Measurements from ENCODE around the gene ETFA.

ETFA gene

DNA sequence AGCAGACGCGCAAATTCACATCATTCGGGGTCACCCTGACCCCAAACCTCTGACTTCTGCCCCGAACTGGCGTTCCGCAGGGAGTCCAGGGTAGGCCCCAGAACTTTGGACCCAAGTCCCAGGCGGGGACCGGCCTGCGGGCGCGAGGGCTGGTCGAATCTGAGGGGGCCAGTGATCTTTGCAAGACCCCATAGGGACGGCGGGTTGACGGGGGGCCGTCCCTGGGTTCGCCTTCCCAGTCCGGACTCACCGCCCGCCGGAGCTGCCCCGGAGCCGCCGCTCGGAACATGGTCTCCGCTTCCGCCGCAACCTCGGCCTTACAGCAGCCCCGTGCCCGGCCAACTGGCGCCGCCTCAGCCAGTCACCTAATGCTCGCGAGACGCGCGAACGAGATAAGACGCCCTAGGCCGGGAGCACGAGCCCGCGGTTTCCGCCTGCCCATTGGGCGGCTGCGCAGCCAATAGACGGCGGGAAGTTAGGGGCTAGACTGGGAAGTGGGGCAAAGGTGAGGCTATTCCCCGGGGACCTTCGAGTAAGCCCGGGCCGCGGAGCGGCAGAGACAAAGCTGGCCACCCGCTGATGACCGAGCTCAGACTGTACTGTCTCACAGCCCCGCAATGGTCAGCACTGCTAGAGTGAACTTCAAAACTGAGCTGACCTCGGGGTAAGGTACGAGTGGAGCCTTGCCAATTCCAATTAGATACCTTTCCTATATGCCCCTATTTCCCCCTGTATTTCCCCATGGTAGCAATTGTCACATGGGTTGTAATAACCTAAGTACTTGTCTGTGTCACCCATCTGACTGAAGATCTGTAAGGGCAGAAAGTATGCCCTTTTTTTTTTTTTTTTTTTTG, at the start of gene ETFA:
ETFA (minus strand) TSS at position 370 of the 854 bp plus-strand sequence; CDS start at position 289, 81 bp downstream.
- peak; percentile 95 for DNase-seq (ENCODE audit: low read depth, low spot score)
- in situ Hi-C loops (cut with HindIII; ENCODE audit: low sequenced_read_pairs): no loop called here
- peak within 1 kb of the TSS; percentile 94 for H3K4me3 ChIP-seq (ENCODE audit: low read depth, low read length)
- TF ChIP-seq, protein P1, sequence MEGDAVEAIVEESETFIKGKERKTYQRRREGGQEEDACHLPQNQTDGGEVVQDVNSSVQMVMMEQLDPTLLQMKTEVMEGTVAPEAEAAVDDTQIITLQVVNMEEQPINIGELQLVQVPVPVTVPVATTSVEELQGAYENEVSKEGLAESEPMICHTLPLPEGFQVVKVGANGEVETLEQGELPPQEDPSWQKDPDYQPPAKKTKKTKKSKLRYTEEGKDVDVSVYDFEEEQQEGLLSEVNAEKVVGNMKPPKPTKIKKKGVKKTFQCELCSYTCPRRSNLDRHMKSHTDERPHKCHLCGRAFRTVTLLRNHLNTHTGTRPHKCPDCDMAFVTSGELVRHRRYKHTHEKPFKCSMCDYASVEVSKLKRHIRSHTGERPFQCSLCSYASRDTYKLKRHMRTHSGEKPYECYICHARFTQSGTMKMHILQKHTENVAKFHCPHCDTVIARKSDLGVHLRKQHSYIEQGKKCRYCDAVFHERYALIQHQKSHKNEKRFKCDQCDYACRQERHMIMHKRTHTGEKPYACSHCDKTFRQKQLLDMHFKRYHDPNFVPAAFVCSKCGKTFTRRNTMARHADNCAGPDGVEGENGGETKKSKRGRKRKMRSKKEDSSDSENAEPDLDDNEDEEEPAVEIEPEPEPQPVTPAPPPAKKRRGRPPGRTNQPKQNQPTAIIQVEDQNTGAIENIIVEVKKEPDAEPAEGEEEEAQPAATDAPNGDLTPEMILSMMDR (IDR thresholded peaks at IDR 0.05; ENCODE audit: low read depth, low read length): no peak

DNA sequence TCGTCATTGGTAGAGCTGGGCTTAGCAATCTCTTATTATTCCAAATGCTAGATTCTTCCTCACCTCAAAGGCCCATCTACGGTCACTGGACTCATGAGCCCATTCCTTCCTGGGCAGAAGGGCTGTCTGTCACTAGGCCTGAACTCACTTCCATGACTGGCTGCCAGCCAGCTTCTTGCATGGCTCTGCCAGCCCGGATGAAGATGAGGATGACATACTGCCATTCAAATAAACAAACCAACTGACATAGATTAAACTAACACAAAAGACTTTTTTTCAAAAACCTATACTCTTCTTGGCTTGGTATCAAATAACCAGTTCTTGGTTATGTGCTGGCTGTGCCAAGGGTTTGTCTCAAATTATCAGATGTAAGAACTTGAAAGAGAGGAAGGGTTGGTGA, 49.1 kb upstream of the ETFA start:
- DNase-seq (ENCODE audit: low read depth, low spot score): no peak
- in situ Hi-C loops (cut with HindIII; ENCODE audit: low sequenced_read_pairs): no loop called here
- H3K4me3 ChIP-seq (ENCODE audit: low read depth, low read length): no peak overlapping the region
- TF ChIP-seq, protein P1 (IDR thresholded peaks at IDR 0.05; ENCODE audit: low read depth, low read length): no peak

DNA sequence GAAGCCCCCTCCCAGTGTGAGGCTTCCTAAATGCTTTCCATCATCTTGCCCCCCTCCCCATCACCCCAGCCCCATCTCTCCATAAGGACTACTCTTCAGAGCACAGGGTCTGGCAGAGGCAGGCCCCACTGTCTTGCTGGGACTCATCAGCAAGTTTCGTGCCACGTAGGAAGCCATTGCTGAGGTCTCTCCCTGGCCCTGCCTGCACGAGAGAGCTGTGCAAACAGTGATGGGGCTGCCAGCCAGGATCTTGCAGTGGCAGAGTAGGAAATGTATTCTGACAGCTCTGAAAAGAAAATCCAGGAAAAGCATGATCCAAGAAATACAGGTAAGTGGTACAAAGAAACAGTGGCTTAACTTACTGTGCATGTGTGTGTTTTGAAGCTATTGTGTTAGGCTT, 47.9 kb upstream of the ETFA start:
- no peak for DNase-seq (ENCODE audit: low read depth, low spot score)
- TF ChIP-seq, protein P1 (IDR thresholded peaks at IDR 0.05; ENCODE audit: low read depth, low read length): no peak
- in situ Hi-C loops (cut with HindIII; ENCODE audit: low sequenced_read_pairs): no loop called here
- H3K4me3 ChIP-seq (ENCODE audit: low read depth, low read length): no peak overlapping the region

DNA sequence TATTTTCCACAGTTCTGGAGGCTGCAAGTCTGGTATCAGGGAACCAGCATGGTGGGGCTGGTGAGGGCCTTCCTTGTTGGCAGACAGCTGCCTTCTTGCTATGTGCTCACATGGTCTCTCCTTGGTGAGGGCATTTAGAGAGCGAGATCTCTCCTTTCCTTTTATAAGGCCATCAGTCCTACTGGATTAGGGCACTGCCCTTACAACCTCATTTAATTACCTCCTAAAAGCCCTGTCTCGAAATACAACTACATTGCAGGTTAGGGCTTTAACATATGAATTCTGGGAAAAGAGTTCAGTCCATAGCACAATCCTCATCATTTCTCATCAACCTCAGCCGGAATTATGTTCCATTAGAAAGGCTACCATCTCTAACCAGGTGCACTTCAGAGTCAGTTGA, 47.2 kb upstream of the ETFA start:
- TF ChIP-seq, protein P1 (IDR thresholded peaks at IDR 0.05; ENCODE audit: low read depth, low read length): no peak
- no peak overlapping the region for H3K4me3 ChIP-seq (ENCODE audit: low read depth, low read length)
- in situ Hi-C loops (cut with HindIII; ENCODE audit: low sequenced_read_pairs): no loop called here
- no peak for DNase-seq (ENCODE audit: low read depth, low spot score)

DNA sequence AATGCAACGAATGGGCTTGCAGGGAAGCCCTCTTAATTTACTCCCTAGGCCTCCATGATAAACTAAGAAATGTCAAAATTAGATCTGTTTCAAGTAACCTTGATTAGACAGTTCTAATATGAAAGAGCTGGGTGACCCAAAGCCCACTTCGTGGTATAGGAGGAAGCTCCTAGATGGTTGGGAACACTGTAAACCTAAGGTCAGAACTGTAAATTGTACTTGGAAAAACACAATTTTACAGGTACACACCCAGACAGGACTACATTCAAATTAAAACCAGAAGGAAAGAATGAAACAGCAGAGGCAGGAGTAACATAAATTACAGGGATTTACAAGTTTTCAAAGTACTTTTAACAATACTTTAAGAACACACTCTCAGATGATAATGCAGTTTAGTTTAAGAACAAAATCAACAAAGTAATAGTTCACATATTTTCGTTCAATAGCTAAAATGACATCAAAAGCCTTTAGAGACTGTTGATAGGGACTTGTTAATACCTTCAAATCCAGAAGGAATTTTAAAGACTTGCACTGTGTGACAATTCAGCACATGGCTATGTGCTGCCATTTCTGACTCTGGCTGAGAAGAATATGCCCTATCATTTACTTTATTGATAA, 43.7 kb upstream of the ETFA start:
- in situ Hi-C loops (cut with HindIII; ENCODE audit: low sequenced_read_pairs): no loop called here

DNA sequence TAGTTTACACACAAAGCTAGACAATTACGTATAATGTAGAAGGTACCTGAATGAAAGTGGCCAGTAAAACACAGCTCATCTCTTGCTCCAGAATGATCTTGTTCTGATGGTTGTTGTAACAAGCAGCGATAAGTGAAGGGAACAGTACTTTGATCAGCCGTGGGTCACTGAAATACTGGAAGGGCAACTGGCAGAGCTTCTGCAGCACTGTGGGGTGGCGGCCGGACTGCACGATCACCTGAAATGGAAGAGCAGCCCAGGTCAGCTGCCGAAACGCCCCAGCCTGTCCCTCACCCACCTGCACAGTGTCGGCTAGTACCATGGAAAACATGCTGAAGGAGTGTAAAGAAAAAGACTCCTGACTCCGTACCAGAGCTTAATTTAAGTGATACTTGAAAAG, 42.6 kb upstream of the ETFA start:
- no peak overlapping the region for H3K4me3 ChIP-seq (ENCODE audit: low read depth, low read length)
- no peak for DNase-seq (ENCODE audit: low read depth, low spot score)
- TF ChIP-seq, protein P1 (IDR thresholded peaks at IDR 0.05; ENCODE audit: low read depth, low read length): no peak
- in situ Hi-C loops (cut with HindIII; ENCODE audit: low sequenced_read_pairs): no loop called here

More for the DNA sequence above, 43.7 kb upstream of the ETFA start:
- TF ChIP-seq, protein P1 (IDR thresholded peaks at IDR 0.05; ENCODE audit: low read depth, low read length): no peak
- no peak for DNase-seq (ENCODE audit: low read depth, low spot score)
- H3K4me3 ChIP-seq (ENCODE audit: low read depth, low read length): no peak overlapping the region

All from astrocyte of the spinal cord (primary cell).